Measurements from ENCODE around the gene STMN1.
"Not testable (repeated sequence)": the region's sequence is repeated elsewhere in the genome, so short reads cannot be mapped to it uniquely, and the experiment has no call there.

The STMN1 gene

DNA sequence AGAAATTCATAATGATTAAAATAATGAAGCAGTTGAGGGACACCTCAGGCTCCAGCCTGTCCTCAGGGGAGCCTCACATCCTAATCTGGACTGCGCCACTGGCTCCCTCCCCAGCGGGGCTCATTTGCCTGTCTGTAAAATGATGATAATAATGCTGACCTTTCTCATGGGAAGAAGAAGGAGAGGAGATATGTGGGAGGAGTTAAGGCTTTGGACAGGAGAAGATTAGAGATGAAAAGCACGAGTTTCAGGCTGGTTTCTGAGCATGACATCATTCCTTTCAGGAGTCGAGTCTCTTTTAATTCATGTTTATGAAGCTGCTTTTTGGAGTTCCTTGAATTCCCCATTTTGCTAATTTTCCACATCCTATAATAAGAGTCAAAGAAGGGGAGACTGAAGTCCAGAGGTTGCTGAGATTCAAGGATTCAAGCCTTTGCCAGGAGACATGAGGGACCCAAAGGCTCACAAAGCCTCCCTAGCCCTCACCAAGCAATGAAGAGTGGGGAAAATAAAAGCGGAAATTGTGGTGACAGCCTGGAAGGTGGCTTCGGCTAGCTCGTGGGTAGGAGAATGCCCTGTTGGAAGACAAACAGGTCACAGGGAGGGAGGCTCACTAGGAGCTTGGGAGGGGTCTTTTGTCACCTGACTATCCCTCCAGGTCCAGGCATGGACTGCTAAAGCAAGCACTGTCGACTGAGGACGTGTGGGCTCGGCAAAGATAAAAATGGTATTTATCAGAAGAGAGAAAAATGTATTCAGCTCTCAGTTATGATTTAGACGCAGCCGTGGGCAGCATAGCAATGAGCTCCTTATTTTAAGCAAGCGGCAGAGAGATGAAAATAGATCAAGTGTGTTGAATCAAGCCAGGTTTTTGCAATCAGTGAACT is 27.5 kb upstream of the STMN1 start:
- H3K27ac ChIP-seq (ENCODE audit: low read depth, low read length, severe bottlenecking), result no peak overlapping the region
- 80 to 82% methylated on average over 11 of the region's 13 CpGs for WGBS, 2 experiments (ENCODE audit: insufficient coverage in 2 of 2)
- H3K4me3 ChIP-seq (ENCODE audit: extremely low read depth, insufficient read depth, low read length, poor library complexity, severe bottlenecking), result no peak overlapping the region
- H3K36me3 ChIP-seq (ENCODE audit: control insufficient read depth, insufficient read depth, low read length), result no peaks in the 10 kb centered on the region
- no peaks in the 10 kb centered on the region for H3K4me1 ChIP-seq (ENCODE audit: control insufficient read depth, insufficient read depth, low read length, poor library complexity, severe bottlenecking)
- no peaks in the 10 kb centered on the region for H3K9me3 ChIP-seq (ENCODE audit: control insufficient read depth, low read length)

DNA sequence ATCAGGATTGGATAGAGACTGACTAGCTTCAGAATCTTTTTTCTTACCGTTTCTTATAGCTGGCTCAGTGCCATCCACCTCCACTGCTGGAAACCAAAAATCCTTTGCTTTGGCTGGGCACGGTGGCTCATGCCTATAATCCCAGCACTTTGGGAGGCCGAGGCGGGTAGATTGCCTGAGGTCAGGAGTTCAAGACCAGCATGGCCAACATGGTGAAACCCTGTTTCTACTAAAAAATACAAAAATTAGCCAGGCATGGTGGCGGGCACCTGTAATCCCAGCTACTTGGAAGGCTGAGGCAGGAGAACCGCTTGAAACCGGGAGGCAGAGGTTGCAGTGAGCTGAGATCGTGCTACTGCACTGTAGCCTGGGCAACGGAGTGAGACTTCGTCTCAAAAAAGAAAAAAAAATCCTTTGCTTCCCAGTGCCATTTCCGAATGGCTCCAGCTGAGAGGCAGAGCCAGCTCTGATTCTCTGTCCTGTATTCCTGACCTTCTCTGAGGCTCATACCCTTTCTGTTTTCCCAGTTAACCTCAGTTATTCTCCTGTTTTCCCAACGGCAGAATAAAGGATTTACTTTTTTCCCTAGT is 26.7 kb upstream of the STMN1 start:
- WGBS, 2 experiments (ENCODE audit: insufficient coverage in 2 of 2), result 91 to 94% methylated on average over 9 to 11 of the region's 12 CpGs
- H3K9me3 ChIP-seq (ENCODE audit: control insufficient read depth, low read length); H3K27ac ChIP-seq (ENCODE audit: low read depth, low read length, severe bottlenecking); H3K4me3 ChIP-seq (ENCODE audit: extremely low read depth, insufficient read depth, low read length, poor library complexity, severe bottlenecking); H3K4me1 ChIP-seq (ENCODE audit: control insufficient read depth, insufficient read depth, low read length, poor library complexity, severe bottlenecking); H3K36me3 ChIP-seq (ENCODE audit: control insufficient read depth, insufficient read depth, low read length): not testable (repeated sequence)

DNA sequence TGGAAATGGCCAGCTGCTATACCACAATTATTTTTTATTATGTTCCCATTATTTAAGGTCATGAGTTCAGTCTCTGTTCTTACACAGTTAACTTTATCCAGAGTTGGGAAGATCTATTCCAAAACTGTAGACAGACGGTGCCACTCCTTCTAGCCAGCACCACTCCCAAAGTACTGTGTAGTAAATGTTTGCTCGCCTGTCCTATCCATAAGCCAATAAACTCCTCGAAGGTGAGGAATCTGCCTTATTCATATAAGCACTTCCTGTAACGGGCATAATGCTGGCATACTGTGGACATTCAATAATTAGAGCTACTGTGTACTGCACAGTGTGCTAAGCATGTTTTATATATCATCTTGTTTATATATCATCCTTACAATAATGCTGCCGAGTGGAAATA is 26.1 kb upstream of the STMN1 start:
- H3K4me1 ChIP-seq (ENCODE audit: control insufficient read depth, insufficient read depth, low read length, poor library complexity, severe bottlenecking), result peaks cover 7% of the 10 kb centered on the region
- H3K4me3 ChIP-seq (ENCODE audit: extremely low read depth, insufficient read depth, low read length, poor library complexity, severe bottlenecking), result no peak overlapping the region
- H3K9me3 ChIP-seq (ENCODE audit: control insufficient read depth, low read length), result no peaks in the 10 kb centered on the region
- H3K36me3 ChIP-seq (ENCODE audit: control insufficient read depth, insufficient read depth, low read length), result no peaks in the 10 kb centered on the region
- H3K27ac ChIP-seq (ENCODE audit: low read depth, low read length, severe bottlenecking), result no peak overlapping the region
- WGBS, 2 experiments (ENCODE audit: insufficient coverage in 2 of 2), result 100% methylated on average over 2 of the region's 5 CpGs; no CpG with 5 or more reads in 1 of the 2 experiments

DNA sequence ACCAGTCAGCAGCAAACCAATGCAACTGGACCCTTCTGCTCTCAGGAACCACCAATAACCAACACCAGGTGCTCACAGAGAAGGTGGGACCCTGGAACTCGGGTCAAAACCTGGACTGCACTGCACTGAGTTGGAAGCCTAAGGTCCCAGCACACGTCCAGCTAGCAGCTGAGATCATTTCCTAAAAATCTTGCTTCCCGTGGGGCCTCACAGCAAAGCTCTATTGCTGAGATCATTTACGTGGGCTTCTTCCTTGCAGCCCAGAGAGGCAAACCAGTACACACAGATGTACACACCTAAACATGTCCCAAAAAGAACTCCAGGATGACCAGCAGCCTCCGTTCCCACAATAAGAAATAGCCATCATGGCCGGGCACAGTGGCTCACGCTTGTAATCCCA is 22.8 kb upstream of the STMN1 start:
- 90 to 92% methylated on average over 6 to 7 of the region's 7 CpGs for WGBS, 2 experiments (ENCODE audit: insufficient coverage in 2 of 2)

DNA sequence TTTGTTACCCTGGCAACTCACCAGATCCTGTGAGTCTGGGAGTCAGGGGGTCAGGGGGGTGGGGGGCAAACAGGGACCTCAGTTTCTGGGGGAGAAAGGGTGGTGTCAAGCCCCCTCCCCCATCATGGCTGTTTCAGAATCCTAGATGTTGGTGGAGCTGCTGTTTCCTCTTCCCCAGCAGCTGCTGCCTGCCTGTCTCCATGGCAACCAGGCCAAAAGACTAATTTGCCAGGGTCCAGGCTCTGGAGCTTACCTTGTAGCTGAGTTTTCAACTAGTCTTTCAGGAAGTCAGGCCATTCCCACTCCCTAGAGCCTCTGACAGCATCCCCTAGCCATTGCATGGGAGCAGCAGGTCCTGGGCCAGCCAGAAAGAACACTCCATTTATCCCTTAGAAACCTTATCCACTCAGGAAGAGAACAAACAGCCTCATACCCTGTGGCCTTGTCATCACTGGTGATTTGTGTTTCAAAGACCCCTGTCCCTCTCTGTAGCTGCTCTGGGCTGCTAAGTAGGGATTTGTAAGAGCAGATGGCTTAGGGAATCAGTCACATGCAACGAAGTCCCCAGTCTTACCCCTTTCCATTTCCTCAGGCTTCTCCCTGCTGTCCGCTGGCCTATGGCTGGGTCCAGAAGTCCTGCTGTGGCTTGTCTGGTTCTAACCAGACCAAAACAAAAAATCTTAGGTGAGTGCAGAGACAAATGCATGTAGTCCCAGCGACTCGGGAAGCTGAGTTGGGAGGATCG is 21.5 kb upstream of the STMN1 start:
- Histone ChIP-seq H3K36me3 (ENCODE audit: control insufficient read depth, insufficient read depth, low read length) (no peaks in the 10 kb centered on the region), H3K4me3 (ENCODE audit: extremely low read depth, insufficient read depth, low read length, poor library complexity, severe bottlenecking) (no peak overlapping the region), H3K27ac (ENCODE audit: low read depth, low read length, severe bottlenecking) (peak overlapping the region; percentile 75), H3K4me1 (ENCODE audit: control insufficient read depth, insufficient read depth, low read length, poor library complexity, severe bottlenecking) (peaks cover 10% of the 10 kb centered on the region), H3K9me3 (ENCODE audit: control insufficient read depth, low read length) (no peaks in the 10 kb centered on the region)
- 91 to 96% methylated on average over 4 to 5 of the region's 5 CpGs for WGBS, 2 experiments (ENCODE audit: insufficient coverage in 2 of 2)

More for the DNA sequence above, 22.8 kb upstream of the STMN1 start:
- Histone ChIP-seq H3K9me3 (ENCODE audit: control insufficient read depth, low read length) (no peaks in the 10 kb centered on the region), H3K4me1 (ENCODE audit: control insufficient read depth, insufficient read depth, low read length, poor library complexity, severe bottlenecking) (peaks cover 10% of the 10 kb centered on the region), H3K27ac (ENCODE audit: low read depth, low read length, severe bottlenecking) (no peak overlapping the region), H3K4me3 (ENCODE audit: extremely low read depth, insufficient read depth, low read length, poor library complexity, severe bottlenecking) (no peak overlapping the region), H3K36me3 (ENCODE audit: control insufficient read depth, insufficient read depth, low read length) (no peaks in the 10 kb centered on the region)

DNA sequence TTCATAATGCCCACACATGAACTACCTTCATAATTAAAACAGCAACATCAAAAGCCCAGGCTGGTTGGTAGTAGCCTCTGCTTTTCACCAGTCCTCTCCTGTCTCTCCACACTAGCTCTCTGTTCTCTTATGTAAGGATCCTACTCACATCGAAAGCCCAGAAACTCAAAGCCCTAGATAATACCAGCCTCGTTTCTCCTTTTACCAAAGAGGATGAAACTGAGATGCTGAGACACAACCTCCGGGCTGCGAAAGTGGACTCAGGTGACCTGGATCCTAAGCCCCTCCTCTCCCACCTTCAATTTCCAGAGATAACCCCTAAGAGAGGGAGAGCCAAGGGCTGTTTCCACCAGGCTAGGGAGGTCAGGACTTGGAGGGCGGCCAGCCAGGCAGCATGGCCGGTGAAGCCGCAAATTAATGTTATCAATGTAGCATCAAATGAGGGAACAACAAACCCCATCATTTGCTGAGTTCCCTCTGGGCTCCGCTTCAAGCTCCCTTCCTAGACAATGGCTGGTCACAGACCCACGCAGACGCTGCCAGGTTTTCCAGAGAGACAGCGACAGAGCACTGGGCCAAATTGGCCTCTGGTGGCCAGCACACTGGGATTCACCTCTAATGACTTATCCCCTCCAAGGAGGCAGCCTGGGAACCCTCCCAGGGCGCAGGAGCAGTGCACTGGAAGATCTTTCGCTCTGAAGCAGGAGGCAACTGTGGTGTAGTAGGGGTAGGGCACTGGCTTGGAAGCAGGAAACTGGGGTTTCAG is 20.7 kb upstream of the STMN1 start:
- no peak overlapping the region for H3K4me3 ChIP-seq (ENCODE audit: extremely low read depth, insufficient read depth, low read length, poor library complexity, severe bottlenecking)
- H3K27ac ChIP-seq (ENCODE audit: low read depth, low read length, severe bottlenecking), result peak overlapping the region; percentile 75
- H3K36me3 ChIP-seq (ENCODE audit: control insufficient read depth, insufficient read depth, low read length), result no peaks in the 10 kb centered on the region
- H3K4me1 ChIP-seq (ENCODE audit: control insufficient read depth, insufficient read depth, low read length, poor library complexity, severe bottlenecking), result peaks cover 10% of the 10 kb centered on the region
- 78 to 95% methylated on average over 3 to 10 of the region's 13 CpGs for WGBS, 2 experiments (ENCODE audit: insufficient coverage in 2 of 2)
- no peaks in the 10 kb centered on the region for H3K9me3 ChIP-seq (ENCODE audit: control insufficient read depth, low read length)

DNA sequence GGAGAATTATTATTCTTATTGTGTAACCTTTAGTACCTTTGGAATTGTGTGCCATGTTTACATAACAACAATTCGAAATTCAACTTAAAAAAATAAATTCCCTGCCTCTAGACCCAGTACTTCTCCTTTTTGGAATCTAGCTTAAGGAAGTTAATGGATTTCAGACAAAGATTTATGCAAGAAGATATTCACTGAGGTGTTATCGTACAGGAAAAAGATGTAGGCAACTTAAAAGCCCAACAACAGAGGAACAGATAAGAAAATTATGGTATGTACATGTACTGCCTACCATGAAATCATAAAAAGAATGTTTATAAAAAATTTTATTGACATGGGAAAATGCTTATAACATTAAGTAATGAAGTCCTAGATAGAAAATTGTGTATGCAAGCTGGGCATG is 18.2 kb upstream of the STMN1 start:
- H3K36me3 ChIP-seq (ENCODE audit: control insufficient read depth, insufficient read depth, low read length), result no peaks in the 10 kb centered on the region
- WGBS, 2 experiments (ENCODE audit: insufficient coverage in 2 of 2), result 100% methylated on average over 1 of the region's 2 CpGs; no CpG with 5 or more reads in 1 of the 2 experiments
- H3K4me1 ChIP-seq (ENCODE audit: control insufficient read depth, insufficient read depth, low read length, poor library complexity, severe bottlenecking), result peaks cover 10% of the 10 kb centered on the region
- no peaks in the 10 kb centered on the region for H3K9me3 ChIP-seq (ENCODE audit: control insufficient read depth, low read length)
- no peak overlapping the region for H3K4me3 ChIP-seq (ENCODE audit: extremely low read depth, insufficient read depth, low read length, poor library complexity, severe bottlenecking)
- no peak overlapping the region for H3K27ac ChIP-seq (ENCODE audit: low read depth, low read length, severe bottlenecking)

DNA sequence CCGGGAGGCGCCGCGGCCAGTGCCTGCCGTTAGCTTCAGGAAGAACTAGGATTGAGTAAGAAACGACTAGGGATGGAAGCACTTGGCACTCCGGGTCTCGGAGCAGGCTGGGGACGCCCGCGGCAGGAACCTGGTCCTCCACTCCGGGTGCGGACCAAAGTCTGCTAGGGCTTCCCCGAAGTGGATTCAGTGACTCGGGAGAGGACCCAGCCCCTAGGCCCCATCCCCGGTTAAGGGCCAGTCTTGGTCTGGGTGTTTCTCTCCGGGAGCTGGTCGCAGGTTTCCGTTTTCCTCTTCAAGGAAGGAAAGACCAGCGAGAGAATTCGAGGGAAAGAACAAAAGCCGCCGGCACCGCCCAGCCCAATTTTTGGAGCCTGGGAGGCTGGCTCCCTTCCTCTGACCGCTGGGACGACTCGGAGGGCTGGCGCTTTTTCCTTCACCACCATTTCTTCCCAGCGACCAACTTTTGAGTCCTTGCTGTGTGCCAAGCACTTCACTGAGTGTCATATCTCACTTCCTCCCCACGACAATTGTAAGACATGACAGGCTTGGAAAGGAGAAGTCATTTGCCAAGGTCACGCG is 16.8 kb upstream of the STMN1 start:
- peaks cover 10% of the 10 kb centered on the region for H3K4me1 ChIP-seq (ENCODE audit: control insufficient read depth, insufficient read depth, low read length, poor library complexity, severe bottlenecking)
- no peaks in the 10 kb centered on the region for H3K36me3 ChIP-seq (ENCODE audit: control insufficient read depth, insufficient read depth, low read length)
- peak overlapping the region; percentile 50 for H3K4me3 ChIP-seq (ENCODE audit: extremely low read depth, insufficient read depth, low read length, poor library complexity, severe bottlenecking)
- 2% methylated on average over 21 to 29 of the region's 32 CpGs for WGBS, 2 experiments (ENCODE audit: insufficient coverage in 2 of 2)
- no peaks in the 10 kb centered on the region for H3K9me3 ChIP-seq (ENCODE audit: control insufficient read depth, low read length)
- peak overlapping the region; percentile 66 for H3K27ac ChIP-seq (ENCODE audit: low read depth, low read length, severe bottlenecking)

DNA sequence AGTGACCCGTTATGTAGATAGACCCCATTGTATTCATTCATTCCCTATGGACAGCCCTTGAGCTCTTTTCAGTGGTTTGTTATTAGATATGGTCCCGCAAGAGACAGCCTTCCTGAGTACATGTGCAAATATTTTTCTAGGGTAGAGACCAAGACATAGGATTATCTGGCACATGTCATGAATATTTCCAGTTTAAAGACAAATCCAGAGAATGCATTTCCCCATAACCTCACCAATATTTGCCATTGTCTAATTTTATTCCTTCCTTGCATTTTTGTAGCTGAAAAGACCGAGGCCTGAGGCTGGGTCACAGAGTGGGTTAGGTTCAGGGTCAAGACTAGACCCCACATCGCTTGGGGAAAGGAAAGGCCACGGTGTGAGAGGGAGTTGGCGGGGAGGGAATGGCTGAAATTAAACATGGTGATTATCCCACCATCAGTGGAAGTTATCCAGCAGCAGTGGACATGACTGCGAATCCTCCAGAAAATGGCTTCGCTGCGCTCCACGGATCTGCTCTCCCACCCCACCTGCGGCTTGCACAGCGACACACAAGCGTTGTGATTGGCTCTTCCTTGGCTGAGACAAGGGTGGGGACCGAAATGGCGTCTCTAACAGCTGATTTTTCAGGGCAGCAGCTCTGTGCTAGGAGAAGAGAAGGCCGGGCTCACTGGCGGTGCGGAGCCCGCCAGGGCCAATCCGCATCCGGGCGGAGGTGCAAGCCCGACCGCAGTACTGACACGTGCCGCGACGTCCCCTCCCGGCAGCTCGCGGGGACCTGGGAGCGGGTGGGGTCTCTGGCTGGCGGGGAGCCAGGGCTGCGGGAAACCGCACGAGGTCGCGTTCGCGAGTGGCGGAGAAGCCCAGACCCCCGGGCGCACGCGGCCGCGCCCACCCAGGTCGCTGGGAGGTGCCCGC is 16.1 kb upstream of the STMN1 start:
- no peaks in the 10 kb centered on the region for H3K9me3 ChIP-seq (ENCODE audit: control insufficient read depth, low read length)

More for the DNA sequence above, 16.1 kb upstream of the STMN1 start:
- H3K27ac ChIP-seq (ENCODE audit: low read depth, low read length, severe bottlenecking), result peak overlapping the region; percentile 66
- H3K36me3 ChIP-seq (ENCODE audit: control insufficient read depth, insufficient read depth, low read length), result no peaks in the 10 kb centered on the region
- peaks cover 8% of the 10 kb centered on the region for H3K4me1 ChIP-seq (ENCODE audit: control insufficient read depth, insufficient read depth, low read length, poor library complexity, severe bottlenecking)
- 6 to 9% methylated on average over 39 to 46 of the region's 49 CpGs for WGBS, 2 experiments (ENCODE audit: insufficient coverage in 2 of 2)
- peak overlapping the region; percentile 50 for H3K4me3 ChIP-seq (ENCODE audit: extremely low read depth, insufficient read depth, low read length, poor library complexity, severe bottlenecking)

Data from mesodermal cell (in vitro differentiated cells).